Heart right ventricle (tissue), 16 donors: Measurements from ENCODE around the gene MYLK3. TPM values are rescaled to one million over a fixed set of nuclear protein-coding genes. Genes with fewer than 3 reads are reported as not detected.

Source experiments
- ATAC-seq, 8 donors: fragments of 200-7000 bp; cut with Tn5 transposase; one replicate each; pipeline ENCODE4 v1.9.1; 2020; ENCODE audit warnings: mild to moderate bottlenecking in 8 of 8, moderate library complexity in 8 of 8, moderate number of reproducible peaks in 1 of 8
- DNase-seq, 2 donors: peaks; one replicate each; pipeline ENCODE4 v3.0.0-alpha.2; 2020
- H3K27ac ChIP-seq, 10 donors: fragments of 200-600 bp; sonication (generic) in 2 of 10; one replicate each; pipeline versions ENCODE4 v1.5.0 to v1.8.0; 2020 to 2022; ENCODE audit warnings: mild to moderate bottlenecking in 3 of 10
- H3K27me3 ChIP-seq, 7 donors: fragments of 200-600 bp; one replicate each; pipeline ENCODE4 v1.8.0; 2021 to 2022; ENCODE audit warnings: mild to moderate bottlenecking in 2 of 7
- H3K36me3 ChIP-seq, 9 donors: fragments of 200-600 bp; sonication (generic) in 1 of 9; one replicate each; pipeline versions ENCODE4 v1.5.0 to v1.8.0; 2020 to 2022; ENCODE audit warnings: mild to moderate bottlenecking in 2 of 9
- H3K4me1 ChIP-seq, 9 donors: fragments of 200-600 bp; sonication (generic) in 1 of 9; one replicate each; pipeline versions ENCODE4 v1.5.0 to v1.8.0; 2020 to 2022; ENCODE audit warnings: mild to moderate bottlenecking in 4 of 9
- H3K4me3 ChIP-seq, 10 donors: fragments of 200-600 bp; sonication (generic) in 2 of 10; one replicate each; pipeline versions ENCODE4 v1.5.0 to v1.8.0; 2020 to 2022; ENCODE audit warnings: mild to moderate bottlenecking in 7 of 10, moderate library complexity in 2 of 10
- H3K9me3 ChIP-seq, 11 donors: fragments of 200-600 bp in 10 of 11; sonication (generic) in 2 of 11; one replicate each; pipeline versions ENCODE4 v1.5.0 to v1.8.0; 2013 to 2022; ENCODE audit warnings: mild to moderate bottlenecking in 2 of 11, control low read depth in 1 of 11, moderate library complexity in 1 of 11
- WGBS, 2 donors: extraction: QIAGEN DNeasy Blood & Tissue Kit; methylation state at CpG; one replicate each; pipeline ENCODE4 v1.1.7; 2013; ENCODE audit warnings: inconsistent platforms in 1 of 2; 5-methylcytosine and 5-hydroxymethylcytosine counted together
- intact Hi-C, 10 donors: fragments of 100-400 bp; cut with DNase I; formaldehyde crosslinking; loops; one replicate each; pipeline versions ENCODE4 v1.11.1 to v1.14.2; 2022
- polyA plus RNA-seq, 2 donors: library from polyadenylated mRNA; stranded (reverse); fragments of 200-250 nt; gene quantifications; one replicate each; pipeline ENCODE4 v1.2.3, GENCODE V29; 2013
- total RNA-seq, 10 donors: library from RNA; stranded (reverse); fragmentation: NEBNext Ultra II Directional in 3 of 10; extraction: Animal tissue kit (Norgen Biotek cat#: 25700) in 3 of 10; gene quantifications; one replicate each; pipeline versions ENCODE4 v1.2.1 to v1.2.4, GENCODE V29; 2021 to 2023
- TF ChIP-seq, protein P1 (sequence below), 9 donors: fragments of 200-600 bp; sonication (generic) in 2 of 9; IDR thresholded peaks; one replicate each; pipeline versions ENCODE4 v1.5.0 to v1.8.0; 2021 to 2022; ENCODE audit warnings: antibody characterized with exemption in 9 of 9, mild to moderate bottlenecking in 5 of 9, moderate library complexity in 1 of 9
- donor health status: Arrhythmogenic right ventricular cardiomyopathy.
- donor health status: ischemic (EF 13 %, LVEDD 7.1; RV severe dilation, severe dysfunction).
- donor health status: healthy with polysubstance abuse.
- donor health status: DM: no; HTN: yes; CAD: no.
- donor health status: DM: no; HTN: no; CAD: no.
- donor health status: ischemic (EF 25% LVEDD 6.9; RV normal size, moderate dysfunction).
- donor health status: ischemic (EF 25% LVEDD 5.7; RV mildly dilated, moderate dysfunction).
- donor health status: healthy.
- donor health status: DM: yes; HTN: yes; CAD: no.
- donor health status: Ischemic cardiomyopathy.
- donor health status: ischemic (EF 35%, LVEDD 5.7; RV mildly dilated, moderate dysfunction).
- donor health status: nonischemic (EF 11% LVEDD 7.7; RV severe dilation, severe dysfunction).
- donor health status: DM: yes; HTN: yes; CAD: no.
- donor health status: PGD.
- donor health status: ischemic (EF 29% LVEDD 5.4; RV normal size, mild dysfunction).
- donor health status: nonischemic (EF 23%, LVEDD 6.1; RV moderate dilation, normal function).

Gene MYLK3
- total and polyA plus RNA-seq, 12 donors: 63.5 to 458 (median 256) TPM

DNA sequence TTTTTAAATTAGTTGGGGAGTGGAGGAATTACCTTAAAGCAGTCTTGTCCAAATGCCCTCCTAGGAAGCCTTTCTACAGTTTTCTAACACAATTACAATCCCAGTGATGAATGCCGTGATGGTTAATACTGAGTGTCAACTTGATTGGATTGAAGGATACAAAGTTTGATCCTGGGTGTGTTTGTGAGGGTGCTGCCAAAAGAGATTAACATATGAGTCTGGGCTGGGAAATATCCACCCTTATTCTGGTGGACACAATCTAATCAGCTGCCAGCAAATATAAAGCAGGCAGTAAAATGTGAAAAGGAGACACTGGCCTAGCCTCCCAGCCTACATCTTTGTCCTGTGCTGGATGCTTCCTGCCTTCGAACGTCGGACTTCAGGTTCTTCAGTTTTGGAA is 46.5 kb downstream of the MYLK3 start:
- no peak for ATAC-seq
- Histone ChIP-seq H3K27me3 (no peaks in the 10 kb centered on the region), H3K27ac (no peak overlapping the region), H3K36me3 (peaks cover 0 to 53% (median 5%) of the 10 kb centered on the region in 9 donors), H3K4me1 (peaks cover 0 to 8% (median 3%) of the 10 kb centered on the region in 9 donors), H3K4me3 (no peak overlapping the region), H3K9me3 (no peaks in the 10 kb centered on the region)
- WGBS, 2 donors: 62 to 65% methylated on average over 4 of the region's 4 CpGs
- TF ChIP-seq, protein P1, sequence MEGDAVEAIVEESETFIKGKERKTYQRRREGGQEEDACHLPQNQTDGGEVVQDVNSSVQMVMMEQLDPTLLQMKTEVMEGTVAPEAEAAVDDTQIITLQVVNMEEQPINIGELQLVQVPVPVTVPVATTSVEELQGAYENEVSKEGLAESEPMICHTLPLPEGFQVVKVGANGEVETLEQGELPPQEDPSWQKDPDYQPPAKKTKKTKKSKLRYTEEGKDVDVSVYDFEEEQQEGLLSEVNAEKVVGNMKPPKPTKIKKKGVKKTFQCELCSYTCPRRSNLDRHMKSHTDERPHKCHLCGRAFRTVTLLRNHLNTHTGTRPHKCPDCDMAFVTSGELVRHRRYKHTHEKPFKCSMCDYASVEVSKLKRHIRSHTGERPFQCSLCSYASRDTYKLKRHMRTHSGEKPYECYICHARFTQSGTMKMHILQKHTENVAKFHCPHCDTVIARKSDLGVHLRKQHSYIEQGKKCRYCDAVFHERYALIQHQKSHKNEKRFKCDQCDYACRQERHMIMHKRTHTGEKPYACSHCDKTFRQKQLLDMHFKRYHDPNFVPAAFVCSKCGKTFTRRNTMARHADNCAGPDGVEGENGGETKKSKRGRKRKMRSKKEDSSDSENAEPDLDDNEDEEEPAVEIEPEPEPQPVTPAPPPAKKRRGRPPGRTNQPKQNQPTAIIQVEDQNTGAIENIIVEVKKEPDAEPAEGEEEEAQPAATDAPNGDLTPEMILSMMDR (IDR thresholded peaks at IDR 0.05): no peak
- DNase-seq: no peak
- intact Hi-C loops: no loop called here

DNA sequence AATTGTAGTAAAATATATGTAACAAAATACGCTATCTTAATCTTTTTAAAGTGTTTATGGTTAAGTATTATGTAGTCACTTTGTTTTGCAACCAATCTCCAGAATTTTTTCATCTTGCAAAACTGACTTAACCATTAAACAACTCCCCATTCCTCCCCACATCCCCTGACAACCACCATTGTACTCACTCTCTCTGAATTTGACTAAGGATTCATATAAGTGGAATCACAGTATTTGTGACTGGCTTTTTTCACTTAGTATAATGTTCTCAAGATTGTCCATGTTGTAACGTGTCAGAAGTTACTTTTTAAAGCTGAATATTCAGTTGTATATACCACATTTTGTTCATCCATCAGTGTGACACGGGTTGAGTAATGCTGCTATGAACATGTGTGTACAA is 48.1 kb downstream of the MYLK3 start:
- WGBS, 2 donors: 89 to 90% methylated on average over 3 of the region's 3 CpGs
- TF ChIP-seq, protein P1 (IDR thresholded peaks at IDR 0.05): no peak
- intact Hi-C loops: no loop called here

DNA sequence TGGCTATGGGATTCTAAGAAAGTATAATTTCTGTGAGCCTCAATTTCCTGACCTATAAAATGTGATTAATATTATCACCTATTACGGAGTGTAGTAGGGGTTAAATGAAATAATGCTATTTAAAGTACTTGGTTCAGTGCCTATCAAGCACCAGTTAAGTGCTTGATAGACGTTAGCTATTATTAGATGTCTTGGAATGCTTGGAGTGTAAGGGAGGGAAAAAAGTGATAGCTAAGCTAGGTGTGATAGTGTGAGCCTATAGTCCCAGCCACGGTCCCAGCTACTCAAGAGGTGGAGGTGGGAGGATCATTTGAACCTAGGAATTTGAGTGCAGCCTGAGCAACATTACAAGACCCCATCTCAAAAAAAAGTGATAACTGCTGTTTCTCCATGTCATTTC is 51.2 kb downstream of the MYLK3 start:
- DNase-seq: no peak
- no peaks in the 10 kb centered on the region for H3K9me3 ChIP-seq
- H3K36me3 ChIP-seq: peaks cover 0 to 23% (median 0%) of the 10 kb centered on the region in 9 donors
- H3K4me1 ChIP-seq: peaks cover 0 to 22% (median 4%) of the 10 kb centered on the region in 9 donors
- H3K4me3 ChIP-seq: no peak overlapping the region
- peak overlapping the region in 6 of 10 donors; percentile 5 to 63 (median 47) for H3K27ac ChIP-seq
- peak in 7 of 8 donors; percentile 22 to 73 (median 59) for ATAC-seq
- 32 to 38% methylated on average over 3 of the region's 3 CpGs for WGBS, 2 donors
- intact Hi-C loops: loop anchor here in 2 of 10 donors (10.0 kb wide), 2 partner anchors 48 to 98 kb away; partner anchors contain the start of gene MYLK3 (in 1 of the 2)
- TF ChIP-seq, protein P1 (IDR thresholded peaks at IDR 0.05): no peak
- no peaks in the 10 kb centered on the region for H3K27me3 ChIP-seq

More for the DNA sequence above, 48.1 kb downstream of the MYLK3 start:
- peaks cover 0 to 18% (median 4%) of the 10 kb centered on the region in 9 donors for H3K4me1 ChIP-seq
- H3K27me3 ChIP-seq: no peaks in the 10 kb centered on the region
- H3K27ac ChIP-seq: no peak overlapping the region
- no peaks in the 10 kb centered on the region for H3K9me3 ChIP-seq
- no peak for ATAC-seq
- H3K36me3 ChIP-seq: peaks cover 0 to 37% (median 5%) of the 10 kb centered on the region in 9 donors
- H3K4me3 ChIP-seq: no peak overlapping the region
- DNase-seq: no peak

DNA sequence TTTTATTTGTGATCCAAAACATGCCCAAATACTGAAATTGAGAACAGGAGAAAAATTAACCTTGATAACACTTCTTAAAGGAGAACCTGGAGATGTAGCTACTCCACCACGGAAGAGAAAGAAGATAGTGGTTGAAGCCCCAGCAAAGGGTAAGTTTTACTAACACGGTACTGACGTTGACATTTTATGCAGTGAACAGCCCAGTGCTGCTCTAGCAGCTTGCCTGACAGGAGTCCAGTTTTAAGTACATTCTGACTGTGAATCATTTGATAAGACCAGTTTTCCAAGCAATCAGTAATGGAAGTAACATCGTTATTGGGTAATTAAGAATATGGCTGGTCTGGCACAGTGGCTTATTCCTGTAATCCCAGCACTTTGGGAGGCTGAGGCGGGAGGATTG is 52.2 kb downstream of the MYLK3 start:
- Histone ChIP-seq H3K4me1 (peaks cover 0 to 29% (median 8%) of the 10 kb centered on the region in 9 donors), H3K27me3 (no peaks in the 10 kb centered on the region), H3K9me3 (no peaks in the 10 kb centered on the region), H3K27ac (peak overlapping the region in 7 of 10 donors; percentile 5 to 63 (median 45)), H3K4me3 (no peak overlapping the region), H3K36me3 (peaks cover 0 to 23% (median 0%) of the 10 kb centered on the region in 9 donors)
- intact Hi-C loops: loop anchor here in 2 of 10 donors (10.0 kb wide), 2 partner anchors 49 to 99 kb away; partner anchors contain the start of gene MYLK3 (in 1 of the 2)
- TF ChIP-seq, protein P1 (IDR thresholded peaks at IDR 0.05): no peak
- 52 to 69% methylated on average over 5 of the region's 5 CpGs for WGBS, 2 donors
- no peak for DNase-seq
- peak in 4 of 8 donors; percentile 30 to 55 (median 34) for ATAC-seq
